ENCODE results near the gene RPUSD2.

Gene RPUSD2

GRCh38 chr15:40593165-40593564 is 24.1 kb downstream of the RPUSD2 start:
- peak overlapping the region; percentile 95 for H3K4me3 Mint-ChIP-seq
- H3K9me3 Mint-ChIP-seq: no peaks in the 10 kb centered on the region
- H3K27me3 Mint-ChIP-seq: peaks cover 7% of the 10 kb centered on the region
- H3K4me1 Mint-ChIP-seq: peaks cover 24% of the 10 kb centered on the region
- peak overlapping the region; percentile 99 for H3K27ac Mint-ChIP-seq
- H3K36me3 Mint-ChIP-seq: peaks cover 2% of the 10 kb centered on the region

- peak within 1 kb of the TSS; percentile 99 for H3K27ac Mint-ChIP-seq
- peaks cover 7% of the 10 kb centered on the region for H3K27me3 Mint-ChIP-seq
- peak within 1 kb of the TSS; percentile 95 for H3K4me3 Mint-ChIP-seq
- H3K36me3 Mint-ChIP-seq: peaks cover 2% of the 10 kb centered on the region
- peaks cover 24% of the 10 kb centered on the region for H3K4me1 Mint-ChIP-seq
- H3K9me3 Mint-ChIP-seq: no peaks in the 10 kb centered on the region
Observed at GRCh38 chr15:40593588-40594428, 24.7 kb downstream of the RPUSD2 start, which contains the start of gene KNL1. Gene KNL1 (plus strand): TSS chr15:40594249. CDS start chr15:40602932, 8,683 bp downstream.

GRCh38 chr15:40594429-40594836 is 25.3 kb downstream of the RPUSD2 start:
- peaks cover 2% of the 10 kb centered on the region for H3K36me3 Mint-ChIP-seq
- peak overlapping the region; percentile 95 for H3K4me3 Mint-ChIP-seq
- H3K4me1 Mint-ChIP-seq: peaks cover 24% of the 10 kb centered on the region
- peaks cover 7% of the 10 kb centered on the region for H3K27me3 Mint-ChIP-seq
- H3K9me3 Mint-ChIP-seq: no peaks in the 10 kb centered on the region
- peak overlapping the region; percentile 99 for H3K27ac Mint-ChIP-seq

GRCh38 chr15:40595219-40595618 is 26.1 kb downstream of the RPUSD2 start:
- peaks cover 2% of the 10 kb centered on the region for H3K36me3 Mint-ChIP-seq
- H3K9me3 Mint-ChIP-seq: no peaks in the 10 kb centered on the region
- no peak overlapping the region for H3K27ac Mint-ChIP-seq
- H3K4me3 Mint-ChIP-seq: peak overlapping the region; percentile 95
- H3K4me1 Mint-ChIP-seq: peaks cover 23% of the 10 kb centered on the region
- peaks cover 7% of the 10 kb centered on the region for H3K27me3 Mint-ChIP-seq

- H3K9me3 Mint-ChIP-seq: no peaks in the 10 kb centered on the region
- no peak overlapping the region for H3K27ac Mint-ChIP-seq
- H3K4me3 Mint-ChIP-seq: no peak overlapping the region
- H3K4me1 Mint-ChIP-seq: peaks cover 17% of the 10 kb centered on the region
- H3K36me3 Mint-ChIP-seq: peaks cover 2% of the 10 kb centered on the region
- peaks cover 7% of the 10 kb centered on the region for H3K27me3 Mint-ChIP-seq
Observed at GRCh38 chr15:40595773-40596172, 26.7 kb downstream of the RPUSD2 start.

GRCh38 chr15:40597024-40597423 is 27.9 kb downstream of the RPUSD2 start:
- Mint-ChIP-seq H3K4me3 (no peak overlapping the region), H3K4me1 (peaks cover 17% of the 10 kb centered on the region), H3K36me3 (peaks cover 2% of the 10 kb centered on the region), H3K9me3 (no peaks in the 10 kb centered on the region), H3K27me3 (peaks cover 7% of the 10 kb centered on the region), H3K27ac (no peak overlapping the region)

GRCh38 chr15:40598126-40598525 is 29.0 kb downstream of the RPUSD2 start:
- Mint-ChIP-seq H3K4me3 (no peak overlapping the region), H3K9me3 (no peaks in the 10 kb centered on the region), H3K4me1 (peaks cover 14% of the 10 kb centered on the region), H3K27me3 (peaks cover 7% of the 10 kb centered on the region), H3K36me3 (peaks cover 2% of the 10 kb centered on the region), H3K27ac (no peak overlapping the region)

- H3K4me3 Mint-ChIP-seq: no peak overlapping the region
- H3K36me3 Mint-ChIP-seq: peaks cover 2% of the 10 kb centered on the region
- peaks cover 9% of the 10 kb centered on the region for H3K4me1 Mint-ChIP-seq
- H3K9me3 Mint-ChIP-seq: no peaks in the 10 kb centered on the region
- no peak overlapping the region for H3K27ac Mint-ChIP-seq
- H3K27me3 Mint-ChIP-seq: peaks cover 7% of the 10 kb centered on the region
Observed at GRCh38 chr15:40598672-40599071, 29.6 kb downstream of the RPUSD2 start.

GRCh38 chr15:40600956-40601355 is 31.9 kb downstream of the RPUSD2 start:
- H3K4me3 Mint-ChIP-seq: no peak overlapping the region
- H3K4me1 Mint-ChIP-seq: no peaks in the 10 kb centered on the region
- H3K27me3 Mint-ChIP-seq: no peaks in the 10 kb centered on the region
- H3K27ac Mint-ChIP-seq: no peak overlapping the region
- no peaks in the 10 kb centered on the region for H3K9me3 Mint-ChIP-seq
- H3K36me3 Mint-ChIP-seq: no peaks in the 10 kb centered on the region

- no peaks in the 10 kb centered on the region for H3K27me3 Mint-ChIP-seq
- no peak overlapping the region for H3K4me3 Mint-ChIP-seq
- H3K4me1 Mint-ChIP-seq: no peaks in the 10 kb centered on the region
- H3K27ac Mint-ChIP-seq: no peak overlapping the region
- H3K9me3 Mint-ChIP-seq: no peaks in the 10 kb centered on the region
- H3K36me3 Mint-ChIP-seq: no peaks in the 10 kb centered on the region
Observed at GRCh38 chr15:40603935-40604334, 34.8 kb downstream of the RPUSD2 start.

- Mint-ChIP-seq H3K9me3 (no peaks in the 10 kb centered on the region), H3K27me3 (no peaks in the 10 kb centered on the region), H3K4me1 (no peaks in the 10 kb centered on the region), H3K4me3 (no peak overlapping the region), H3K27ac (no peak overlapping the region), H3K36me3 (no peaks in the 10 kb centered on the region)
Observed at GRCh38 chr15:40613080-40613479, 44.0 kb downstream of the RPUSD2 start.

GRCh38 chr15:40618023-40618422 is 48.9 kb downstream of the RPUSD2 start:
- Mint-ChIP-seq H3K36me3 (no peaks in the 10 kb centered on the region), H3K27me3 (no peaks in the 10 kb centered on the region), H3K4me1 (no peaks in the 10 kb centered on the region), H3K27ac (no peak overlapping the region), H3K4me3 (no peak overlapping the region), H3K9me3 (no peaks in the 10 kb centered on the region)

GRCh38 chr15:40618906-40619305 is 49.8 kb downstream of the RPUSD2 start:
- no peaks in the 10 kb centered on the region for H3K9me3 Mint-ChIP-seq
- no peak overlapping the region for H3K27ac Mint-ChIP-seq
- no peaks in the 10 kb centered on the region for H3K27me3 Mint-ChIP-seq
- H3K36me3 Mint-ChIP-seq: no peaks in the 10 kb centered on the region
- H3K4me3 Mint-ChIP-seq: no peak overlapping the region
- no peaks in the 10 kb centered on the region for H3K4me1 Mint-ChIP-seq

- H3K27ac Mint-ChIP-seq: no peak overlapping the region
- no peak overlapping the region for H3K4me3 Mint-ChIP-seq
- H3K36me3 Mint-ChIP-seq: no peaks in the 10 kb centered on the region
- H3K27me3 Mint-ChIP-seq: no peaks in the 10 kb centered on the region
- no peaks in the 10 kb centered on the region for H3K9me3 Mint-ChIP-seq
- H3K4me1 Mint-ChIP-seq: no peaks in the 10 kb centered on the region
Observed at GRCh38 chr15:40623361-40623760, 54.3 kb downstream of the RPUSD2 start.
